CD14-positive monocyte (primary cell): ENCODE results near the gene IRF2BP2. TPM values are rescaled to one million over a fixed set of nuclear protein-coding genes. Genes with fewer than 3 reads are reported as not detected.

Source experiments
- DNase-seq, 3 donors: peaks; one replicate each; pipeline ENCODE4 v3.0.0-alpha.2; 2011 to 2022
- H2AFZ ChIP-seq: 2 replicates; pipeline ENCODE4 v1.6.0; 2012; ENCODE audit warnings: mild to moderate bottlenecking, low read depth, low read length, inconsistent platforms; ENCODE audit not compliant: insufficient read depth, poor library complexity, severe bottlenecking
- H3K27ac ChIP-seq, 2 donors: 1 replicate in 1 of 2; 2 replicates in 1 of 2; pipeline ENCODE4 v1.5.1; 2012 to 2013; ENCODE audit warnings: low read length in 2 of 2, control low read depth in 1 of 2, inconsistent platforms in 1 of 2, low read depth in 1 of 2, mild to moderate bottlenecking in 1 of 2
- H3K27me3 ChIP-seq, 2 donors: one replicate each; pipeline versions ENCODE4 v1.6.0 to v1.6.1; 2011 to 2013; ENCODE audit warnings: low read length in 2 of 2; ENCODE audit not compliant: control insufficient read depth in 2 of 2, insufficient read depth in 2 of 2
- H3K36me3 ChIP-seq, 2 donors: replicated peaks in 1 of 2; 1 replicate in 1 of 2; 2 replicates in 1 of 2; pipeline versions ENCODE4 v1.5.1 to v1.6.1; 2012 to 2013; ENCODE audit warnings: low read length in 2 of 2, control low read depth in 1 of 2, inconsistent platforms in 1 of 2, mild to moderate bottlenecking in 1 of 2; ENCODE audit not compliant: insufficient read depth in 2 of 2, control insufficient read depth in 1 of 2
- H3K4me1 ChIP-seq, 2 donors: 1 replicate in 1 of 2; 2 replicates in 1 of 2; pipeline versions ENCODE4 v1.5.1 to v1.6.1; 2012 to 2013; ENCODE audit warnings: low read length in 2 of 2, control low read depth in 1 of 2, inconsistent platforms in 1 of 2, mild to moderate bottlenecking in 1 of 2, moderate library complexity in 1 of 2; ENCODE audit not compliant: insufficient read depth in 2 of 2, control insufficient read depth in 1 of 2
- H3K4me2 ChIP-seq: replicated peaks from 2 replicates; pipeline ENCODE3; 2012; ENCODE audit warnings: low read length, moderate library complexity, mild to moderate bottlenecking; ENCODE audit not compliant: poor library complexity, severe bottlenecking; ENCODE audit errors: extremely low read depth
- H3K4me3 ChIP-seq, 3 experiments: fragments of 200-600 bp in 1 of 3; sonication (generic) in 1 of 3; replicated peaks in 1 of 3; 1 replicate in 2 of 3; 2 replicates in 1 of 3; pipeline ENCODE4 v1.5.1; 2011 to 2013; ENCODE audit warnings: low read length in 3 of 3, mild to moderate bottlenecking in 3 of 3, control low read depth in 2 of 3, low read depth in 2 of 3, inconsistent platforms in 1 of 3, moderate library complexity in 1 of 3
- H3K79me2 ChIP-seq: 2 replicates; pipeline ENCODE4 v1.6.0; 2012; ENCODE audit warnings: mild to moderate bottlenecking, control low read depth, inconsistent platforms, low read length, moderate library complexity; ENCODE audit not compliant: insufficient read depth
- H3K9ac ChIP-seq: 2 replicates; pipeline ENCODE4 v1.6.0; 2017; ENCODE audit warnings: low read length, mild to moderate bottlenecking; ENCODE audit not compliant: insufficient read depth, poor library complexity, severe bottlenecking
- H3K9me3 ChIP-seq, 2 donors: replicated peaks in 1 of 2; 1 replicate in 1 of 2; 2 replicates in 1 of 2; pipeline versions ENCODE4 v1.5.1 to v1.6.1; 2012 to 2013; ENCODE audit warnings: low read length in 2 of 2, control low read depth in 1 of 2; ENCODE audit not compliant: control insufficient read depth in 1 of 2, insufficient read depth in 1 of 2
- H4K20me1 ChIP-seq: 2 replicates; pipeline ENCODE4 v1.6.0; 2012; ENCODE audit warnings: mild to moderate bottlenecking, low read length, control low read depth, moderate library complexity; ENCODE audit not compliant: insufficient read depth
- H3K27ac Mint-ChIP-seq, 7 donors: one replicate each; pipeline ENCODE4 v1.8.0; 2020; ENCODE audit warnings: mild to moderate bottlenecking in 7 of 7, mixed read lengths in 7 of 7, moderate library complexity in 6 of 7, inconsistent platforms in 2 of 7
- H3K27me3 Mint-ChIP-seq, 3 donors: one replicate each; pipeline ENCODE4 v1.8.0; 2021 to 2022; ENCODE audit warnings: low read depth in 3 of 3, mild to moderate bottlenecking in 3 of 3, mixed read lengths in 3 of 3, moderate library complexity in 3 of 3, inconsistent platforms in 1 of 3
- H3K36me3 Mint-ChIP-seq, 2 donors: one replicate each; pipeline ENCODE4 v1.8.0; 2020; ENCODE audit warnings: mixed read lengths in 2 of 2, inconsistent platforms in 1 of 2, mild to moderate bottlenecking in 1 of 2
- H3K4me1 Mint-ChIP-seq: one replicate; pipeline ENCODE4 v1.8.0; 2020; ENCODE audit warnings: mild to moderate bottlenecking, mixed read lengths
- H3K4me3 Mint-ChIP-seq, 2 donors: one replicate each; pipeline ENCODE4 v1.8.0; 2020; ENCODE audit warnings: mild to moderate bottlenecking in 2 of 2, mixed read lengths in 2 of 2, moderate library complexity in 1 of 2
- H3K9me3 Mint-ChIP-seq, 7 donors: one replicate each; pipeline ENCODE4 v1.8.0; 2020 to 2022; ENCODE audit warnings: mixed read lengths in 7 of 7, mild to moderate bottlenecking in 6 of 7, moderate library complexity in 6 of 7, inconsistent platforms in 2 of 7
- WGBS: methylation state at CpG from one replicate; pipeline ENCODE4 v1.1.5; 2013; ENCODE audit warnings: missing lambda C conversion rate; ENCODE audit not compliant: insufficient coverage; 5-methylcytosine and 5-hydroxymethylcytosine counted together
- intact Hi-C, 2 donors: fragments of 100-400 bp; cut with micrococcal nuclease; formaldehyde crosslinking; loops; one replicate each; pipeline versions ENCODE4 v1.15.0 to v1.15.1; 2023
- polyA plus RNA-seq, 3 donors: library from polyadenylated mRNA; depleted of rRNA in 1 of 3; unstranded in 2 of 3; stranded (reverse) in 1 of 3; fragments of 300-500 nt in 2 of 3; fragments of >200 nt in 1 of 3; fragmentation: Illumina TruSeq in 2 of 3; gene quantifications; 1 replicate in 2 of 3; 2 replicates in 1 of 3; pipeline ENCODE4 v1.2.3, GENCODE V29; 2012 to 2021
- TF ChIP-seq, protein P1 (sequence below): fragments of 200-600 bp; IDR thresholded peaks from one replicate; pipeline ENCODE4 v1.8.0; 2022; ENCODE audit warnings: antibody characterized with exemption, mild to moderate bottlenecking

The IRF2BP2 gene
- polyA plus RNA-seq, 3 donors: 22.4 to 656 (median 22.6) TPM

GRCh38 chr1:234654002-234654733 lies 44.2 kb upstream of the IRF2BP2 start:
- H3K27ac ChIP-seq: no peak overlapping the region
- H3K9ac ChIP-seq: no peak overlapping the region
- H3K36me3 ChIP-seq: no peaks in the 10 kb centered on the region
- no peaks in the 10 kb centered on the region for H3K9me3 Mint-ChIP-seq
- H3K4me1 ChIP-seq: peaks cover 33 to 36% of the 10 kb centered on the region in 2 donors
- H3K9me3 ChIP-seq: no peaks in the 10 kb centered on the region
- H3K4me3 Mint-ChIP-seq: no peak overlapping the region
- TF ChIP-seq, protein P1, sequence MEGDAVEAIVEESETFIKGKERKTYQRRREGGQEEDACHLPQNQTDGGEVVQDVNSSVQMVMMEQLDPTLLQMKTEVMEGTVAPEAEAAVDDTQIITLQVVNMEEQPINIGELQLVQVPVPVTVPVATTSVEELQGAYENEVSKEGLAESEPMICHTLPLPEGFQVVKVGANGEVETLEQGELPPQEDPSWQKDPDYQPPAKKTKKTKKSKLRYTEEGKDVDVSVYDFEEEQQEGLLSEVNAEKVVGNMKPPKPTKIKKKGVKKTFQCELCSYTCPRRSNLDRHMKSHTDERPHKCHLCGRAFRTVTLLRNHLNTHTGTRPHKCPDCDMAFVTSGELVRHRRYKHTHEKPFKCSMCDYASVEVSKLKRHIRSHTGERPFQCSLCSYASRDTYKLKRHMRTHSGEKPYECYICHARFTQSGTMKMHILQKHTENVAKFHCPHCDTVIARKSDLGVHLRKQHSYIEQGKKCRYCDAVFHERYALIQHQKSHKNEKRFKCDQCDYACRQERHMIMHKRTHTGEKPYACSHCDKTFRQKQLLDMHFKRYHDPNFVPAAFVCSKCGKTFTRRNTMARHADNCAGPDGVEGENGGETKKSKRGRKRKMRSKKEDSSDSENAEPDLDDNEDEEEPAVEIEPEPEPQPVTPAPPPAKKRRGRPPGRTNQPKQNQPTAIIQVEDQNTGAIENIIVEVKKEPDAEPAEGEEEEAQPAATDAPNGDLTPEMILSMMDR: no peak
- H3K79me2 ChIP-seq: no peaks in the 10 kb centered on the region
- H4K20me1 ChIP-seq: no peaks in the 10 kb centered on the region
- peak overlapping the region in 1 of 7 donors; percentile 20 for H3K27ac Mint-ChIP-seq
- peaks cover 38% of the 10 kb centered on the region for H3K4me1 Mint-ChIP-seq
- H3K27me3 Mint-ChIP-seq: no peaks in the 10 kb centered on the region
- H3K4me3 ChIP-seq: no peak overlapping the region
- H3K4me2 ChIP-seq: no peak overlapping the region
- no CpG with 5 or more reads among the region's 3 CpGs for WGBS
- intact Hi-C loops: no loop called here
- no peak overlapping the region for H2AFZ ChIP-seq
- DNase-seq: no peak
- H3K27me3 ChIP-seq: no peaks in the 10 kb centered on the region
- peaks cover 0 to 2% of the 10 kb centered on the region in 2 donors for H3K36me3 Mint-ChIP-seq

GRCh38 chr1:234649432-234650081 lies 39.6 kb upstream of the IRF2BP2 start:
- intact Hi-C loops: no loop called here
- no peak overlapping the region for H3K4me2 ChIP-seq
- peaks cover 0 to 3% of the 10 kb centered on the region in 2 donors for H3K36me3 Mint-ChIP-seq
- no peaks in the 10 kb centered on the region for H3K27me3 ChIP-seq
- no peak for DNase-seq
- no peak overlapping the region for H3K27ac ChIP-seq
- peaks cover 4 to 6% (median 4%) of the 10 kb centered on the region in 7 donors for H3K9me3 Mint-ChIP-seq
- TF ChIP-seq, protein P1: no peak
- H3K4me1 ChIP-seq: peaks cover 15 to 16% of the 10 kb centered on the region in 2 donors
- no peaks in the 10 kb centered on the region for H3K9me3 ChIP-seq
- no peak overlapping the region for H3K4me3 ChIP-seq
- H3K79me2 ChIP-seq: no peaks in the 10 kb centered on the region
- H3K4me3 Mint-ChIP-seq: no peak overlapping the region
- no peak overlapping the region for H2AFZ ChIP-seq
- no peak overlapping the region for H3K9ac ChIP-seq
- no peaks in the 10 kb centered on the region for H3K27me3 Mint-ChIP-seq
- no peaks in the 10 kb centered on the region for H4K20me1 ChIP-seq
- peaks cover 19% of the 10 kb centered on the region for H3K4me1 Mint-ChIP-seq
- no peaks in the 10 kb centered on the region for H3K36me3 ChIP-seq
- no peak overlapping the region for H3K27ac Mint-ChIP-seq
- 94% methylated on average over 3 of the region's 3 CpGs for WGBS
